ENCODE data around the gene CACNA1D.

- TF ChIP-seq L3MBTL2 (conservative IDR thresholded peaks at IDR 0.05) (no peak), FOXA1 (IDR thresholded peaks at IDR 0.05) (no peak), FOXK2 (IDR thresholded peaks at IDR 0.05) (no peak), CTBP1 (IDR thresholded peaks at IDR 0.05; ENCODE audit: borderline replicate concordance) (no peak), SUZ12 (IDR thresholded peaks at IDR 0.05) (no peak), HDGF (IDR thresholded peaks at IDR 0.05; ENCODE audit: borderline replicate concordance) (no peak), SP1 (IDR thresholded peaks at IDR 0.05) (no peak), BHLHE40 (IDR thresholded peaks at IDR 0.05; ENCODE audit: borderline replicate concordance) (no peak)
Observed at GRCh38 chr3:53772562-53772961, 278.2 kb downstream of the CACNA1D start.

All from HEK293T (cell line).